Stimulated activated memory B cell treated with anti-CD40 and anti-IgM and Interleukin-4, amounts not matched to agents 10 μg/mL and 1 μg/mL and 100 μg/mL, for 72 hours (primary cell): ENCODE results near the gene SLC12A7.

Experiments
- ATAC-seq: fragments of 150-1000 bp; cut with Tn5 transposase; 2 replicates; pipeline ENCODE4 v1.10.0; 2021
- H3K27ac Mint-ChIP-seq: one replicate; pipeline ENCODE4 v1.8.0; 2022; ENCODE audit warnings: mild to moderate bottlenecking, mixed read lengths
- H3K27me3 Mint-ChIP-seq: one replicate; pipeline ENCODE4 v1.8.0; 2022; ENCODE audit warnings: mixed read lengths
- H3K36me3 Mint-ChIP-seq: one replicate; pipeline ENCODE4 v1.8.0; 2022; ENCODE audit warnings: mixed read lengths
- H3K4me1 Mint-ChIP-seq: one replicate; pipeline ENCODE4 v1.8.0; 2022; ENCODE audit warnings: mixed read lengths
- H3K4me3 Mint-ChIP-seq: one replicate; pipeline ENCODE4 v1.8.0; 2022; ENCODE audit warnings: mild to moderate bottlenecking, moderate library complexity, mixed read lengths
- H3K9me3 Mint-ChIP-seq: one replicate; pipeline ENCODE4 v1.8.0; 2022; ENCODE audit warnings: mixed read lengths

Gene SLC12A7

GRCh38 chr5:1122511-1123294, 10.8 kb upstream of the SLC12A7 start:
- Mint-ChIP-seq H3K4me1 (peaks cover 10% of the 10 kb centered on the region), H3K9me3 (peaks cover 3% of the 10 kb centered on the region), H3K27me3 (no peaks in the 10 kb centered on the region), H3K4me3 (no peak overlapping the region), H3K27ac (no peak overlapping the region), H3K36me3 (no peaks in the 10 kb centered on the region)
- ATAC-seq, result no peak

GRCh38 chr5:1121891-1122290, 10.0 kb upstream of the SLC12A7 start:
- Mint-ChIP-seq H3K4me1 (peaks cover 9% of the 10 kb centered on the region), H3K27ac (no peak overlapping the region), H3K4me3 (no peak overlapping the region), H3K9me3 (peaks cover 3% of the 10 kb centered on the region), H3K36me3 (no peaks in the 10 kb centered on the region), H3K27me3 (no peaks in the 10 kb centered on the region)
- ATAC-seq, result no peak

DNA sequence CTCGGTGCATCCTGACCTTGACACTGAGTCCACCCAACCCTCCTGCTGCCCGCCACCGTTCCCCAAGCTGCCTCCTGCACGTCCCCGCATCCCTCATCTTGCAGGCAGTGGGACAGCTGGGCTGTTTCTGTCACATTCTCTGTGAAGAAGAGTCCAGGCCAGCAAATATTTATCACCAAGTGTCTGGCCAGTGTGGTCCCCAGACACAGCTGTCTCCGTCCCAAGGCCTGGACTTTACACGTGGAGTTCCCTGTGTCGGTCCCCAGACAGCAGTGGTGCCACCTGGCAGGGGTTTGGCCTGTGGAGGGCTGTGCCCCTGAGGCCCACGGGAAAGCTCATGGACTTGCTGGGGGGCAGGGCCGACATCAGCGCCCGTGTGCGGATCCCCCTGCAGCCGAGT, 9.2 kb upstream of the SLC12A7 start:
- H3K36me3 Mint-ChIP-seq, result no peaks in the 10 kb centered on the region
- ATAC-seq, result no peak
- no peak overlapping the region for H3K27ac Mint-ChIP-seq
- H3K4me1 Mint-ChIP-seq, result peaks cover 9% of the 10 kb centered on the region
- H3K9me3 Mint-ChIP-seq, result peaks cover 3% of the 10 kb centered on the region
- H3K27me3 Mint-ChIP-seq, result no peaks in the 10 kb centered on the region
- no peak overlapping the region for H3K4me3 Mint-ChIP-seq

GRCh38 chr5:1120236-1120999, 8.6 kb upstream of the SLC12A7 start:
- Mint-ChIP-seq H3K4me3 (no peak overlapping the region), H3K27ac (no peak overlapping the region), H3K27me3 (no peaks in the 10 kb centered on the region), H3K36me3 (no peaks in the 10 kb centered on the region), H3K4me1 (peaks cover 9% of the 10 kb centered on the region), H3K9me3 (peaks cover 3% of the 10 kb centered on the region)
- ATAC-seq, result no peak

GRCh38 chr5:1119312-1119831, 7.5 kb upstream of the SLC12A7 start:
- Mint-ChIP-seq H3K4me3 (no peak overlapping the region), H3K4me1 (peaks cover 9% of the 10 kb centered on the region), H3K36me3 (no peaks in the 10 kb centered on the region), H3K27ac (no peak overlapping the region), H3K27me3 (no peaks in the 10 kb centered on the region), H3K9me3 (peaks cover under 1% of the 10 kb centered on the region)
- no peak for ATAC-seq

DNA sequence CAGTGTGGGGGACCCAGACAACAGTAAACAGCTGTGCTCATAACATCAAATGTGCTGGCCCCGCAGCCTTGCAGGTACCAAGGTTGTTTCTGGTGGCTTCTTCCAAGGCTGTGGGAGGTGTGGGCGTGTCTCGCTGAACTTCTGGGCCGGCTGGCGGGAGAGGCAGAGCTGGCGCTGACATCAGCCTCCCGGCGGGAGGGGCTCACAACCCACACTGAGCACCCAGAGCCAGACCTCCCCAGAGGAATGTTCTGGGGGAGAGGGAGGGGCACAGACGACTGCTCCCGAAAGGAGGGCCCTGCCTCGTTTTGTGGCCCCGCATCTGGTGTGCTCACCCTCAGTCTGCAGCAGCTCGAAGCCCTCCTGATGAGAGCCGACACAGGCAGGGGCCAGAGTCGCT, 6.9 kb upstream of the SLC12A7 start:
- H3K27me3 Mint-ChIP-seq, result no peaks in the 10 kb centered on the region
- H3K4me3 Mint-ChIP-seq, result no peak overlapping the region
- no peak overlapping the region for H3K27ac Mint-ChIP-seq
- ATAC-seq, result no peak
- peaks cover 9% of the 10 kb centered on the region for H3K4me1 Mint-ChIP-seq
- H3K36me3 Mint-ChIP-seq, result no peaks in the 10 kb centered on the region
- H3K9me3 Mint-ChIP-seq, result no peaks in the 10 kb centered on the region

- no peak for ATAC-seq
- Mint-ChIP-seq H3K9me3 (no peaks in the 10 kb centered on the region), H3K4me3 (no peak overlapping the region), H3K27me3 (no peaks in the 10 kb centered on the region), H3K4me1 (peaks cover 14% of the 10 kb centered on the region), H3K36me3 (no peaks in the 10 kb centered on the region), H3K27ac (no peak overlapping the region)
Observed at GRCh38 chr5:1118231-1118698, 6.4 kb upstream of the SLC12A7 start.

DNA sequence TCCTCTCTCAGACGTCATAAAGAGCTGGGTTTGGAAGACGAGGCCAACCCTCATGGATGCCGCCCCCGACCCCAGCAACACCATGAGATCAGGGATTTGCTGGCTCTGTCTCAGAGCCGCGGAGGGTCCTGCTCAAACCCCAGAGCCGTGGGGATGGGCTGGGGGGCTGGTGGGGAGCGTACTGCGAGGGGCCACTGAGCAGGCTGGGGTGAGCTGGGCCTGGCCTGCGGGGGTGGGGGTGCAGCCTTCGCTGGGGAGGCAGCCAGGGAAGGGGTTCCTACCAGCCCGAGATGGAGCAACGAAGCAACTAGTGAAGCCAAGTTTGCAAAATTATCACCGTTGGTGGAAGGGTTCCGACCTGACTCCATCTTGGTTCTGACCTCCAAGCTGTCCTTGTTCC, 5.1 kb upstream of the SLC12A7 start:
- H3K27me3 Mint-ChIP-seq, result no peaks in the 10 kb centered on the region
- no peak overlapping the region for H3K4me3 Mint-ChIP-seq
- no peak for ATAC-seq
- H3K9me3 Mint-ChIP-seq, result no peaks in the 10 kb centered on the region
- no peak overlapping the region for H3K27ac Mint-ChIP-seq
- peaks cover 22% of the 10 kb centered on the region for H3K4me1 Mint-ChIP-seq
- H3K36me3 Mint-ChIP-seq, result no peaks in the 10 kb centered on the region

DNA sequence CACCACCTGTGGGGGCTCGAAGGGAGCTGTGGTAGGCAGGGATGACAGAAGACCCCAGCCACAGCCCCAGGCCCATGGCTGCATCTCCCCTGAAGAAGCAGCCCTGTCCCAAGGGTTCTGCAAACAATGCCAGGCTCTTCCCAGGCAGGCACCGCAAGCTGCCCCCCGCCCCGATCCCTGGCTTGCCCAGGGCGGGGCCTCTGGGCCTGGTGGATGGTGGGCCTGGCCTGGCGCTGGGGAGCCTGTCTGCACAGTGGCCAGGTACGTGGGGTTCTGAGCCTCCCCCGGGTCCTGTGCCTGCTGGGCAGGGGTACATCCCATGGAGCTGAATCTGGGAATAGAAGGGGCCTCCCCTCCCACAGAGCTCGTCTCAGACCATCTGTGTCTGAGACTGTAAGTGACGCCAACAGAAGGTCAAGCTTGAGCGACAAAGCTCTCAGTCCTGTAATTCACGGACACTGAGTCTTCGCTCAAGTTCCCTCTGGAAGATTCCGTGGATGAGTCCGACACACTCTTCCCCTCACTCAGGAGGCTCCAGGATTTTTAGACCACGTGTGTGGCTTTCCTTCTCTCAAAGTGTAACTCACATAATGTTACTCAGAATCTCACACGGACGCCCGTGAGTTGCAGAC, 4.4 kb upstream of the SLC12A7 start:
- H3K27me3 Mint-ChIP-seq, result no peaks in the 10 kb centered on the region
- H3K27ac Mint-ChIP-seq, result no peak overlapping the region
- H3K9me3 Mint-ChIP-seq, result no peaks in the 10 kb centered on the region
- H3K36me3 Mint-ChIP-seq, result no peaks in the 10 kb centered on the region
- no peak overlapping the region for H3K4me3 Mint-ChIP-seq
- peaks cover 22% of the 10 kb centered on the region for H3K4me1 Mint-ChIP-seq
- no peak for ATAC-seq

DNA sequence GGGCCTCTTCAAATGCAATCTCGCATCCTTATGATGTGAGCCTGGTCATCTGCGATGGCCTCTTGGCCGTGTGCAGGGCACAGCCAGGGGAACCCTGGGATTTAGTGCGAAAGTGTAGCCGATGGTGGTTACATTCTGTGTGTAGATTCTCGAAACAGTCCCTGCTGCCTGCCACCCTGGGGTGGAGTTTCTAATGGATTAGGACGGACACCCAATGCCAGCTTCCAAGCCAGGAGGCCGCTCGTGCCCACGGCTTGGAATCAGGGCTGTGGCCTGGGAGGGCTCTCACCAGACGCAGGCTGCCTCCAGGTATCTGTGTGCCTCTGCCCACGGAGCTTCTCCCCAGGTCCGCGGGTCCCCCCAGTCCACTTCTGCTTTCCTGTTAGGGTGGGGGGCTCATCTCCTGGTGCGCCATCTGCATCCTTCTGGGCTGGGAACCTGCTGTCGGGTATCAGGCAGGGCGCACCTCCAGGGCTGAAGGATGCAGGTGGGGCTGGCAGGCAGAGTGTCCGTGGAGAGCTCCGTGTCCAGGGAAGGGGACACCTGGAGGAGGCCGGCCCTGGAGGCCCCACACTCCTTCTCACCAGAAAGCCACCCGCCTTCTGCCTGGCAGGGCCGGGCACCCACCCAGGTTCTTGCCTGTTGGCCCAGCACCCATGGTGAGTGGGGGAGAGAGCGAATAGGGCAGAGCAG, 3.4 kb upstream of the SLC12A7 start:
- no peaks in the 10 kb centered on the region for H3K9me3 Mint-ChIP-seq
- H3K27ac Mint-ChIP-seq, result no peak overlapping the region
- no peaks in the 10 kb centered on the region for H3K36me3 Mint-ChIP-seq
- no peaks in the 10 kb centered on the region for H3K27me3 Mint-ChIP-seq
- no peak for ATAC-seq
- H3K4me1 Mint-ChIP-seq, result peaks cover 31% of the 10 kb centered on the region
- H3K4me3 Mint-ChIP-seq, result no peak overlapping the region

- Mint-ChIP-seq H3K27me3 (no peaks in the 10 kb centered on the region), H3K4me1 (peaks cover 44% of the 10 kb centered on the region), H3K27ac (peak overlapping the region; percentile 57), H3K4me3 (no peak overlapping the region), H3K36me3 (no peaks in the 10 kb centered on the region), H3K9me3 (no peaks in the 10 kb centered on the region)
- no peak for ATAC-seq
Observed at GRCh38 chr5:1113805-1114586, 2.1 kb upstream of the SLC12A7 start.

GRCh38 chr5:1113332-1113690, 1.4 kb upstream of the SLC12A7 start:
- no peaks in the 10 kb centered on the region for H3K36me3 Mint-ChIP-seq
- H3K4me1 Mint-ChIP-seq, result peaks cover 49% of the 10 kb centered on the region
- no peak overlapping the region for H3K27ac Mint-ChIP-seq
- no peak for ATAC-seq
- no peak overlapping the region for H3K4me3 Mint-ChIP-seq
- no peaks in the 10 kb centered on the region for H3K9me3 Mint-ChIP-seq
- no peaks in the 10 kb centered on the region for H3K27me3 Mint-ChIP-seq

DNA sequence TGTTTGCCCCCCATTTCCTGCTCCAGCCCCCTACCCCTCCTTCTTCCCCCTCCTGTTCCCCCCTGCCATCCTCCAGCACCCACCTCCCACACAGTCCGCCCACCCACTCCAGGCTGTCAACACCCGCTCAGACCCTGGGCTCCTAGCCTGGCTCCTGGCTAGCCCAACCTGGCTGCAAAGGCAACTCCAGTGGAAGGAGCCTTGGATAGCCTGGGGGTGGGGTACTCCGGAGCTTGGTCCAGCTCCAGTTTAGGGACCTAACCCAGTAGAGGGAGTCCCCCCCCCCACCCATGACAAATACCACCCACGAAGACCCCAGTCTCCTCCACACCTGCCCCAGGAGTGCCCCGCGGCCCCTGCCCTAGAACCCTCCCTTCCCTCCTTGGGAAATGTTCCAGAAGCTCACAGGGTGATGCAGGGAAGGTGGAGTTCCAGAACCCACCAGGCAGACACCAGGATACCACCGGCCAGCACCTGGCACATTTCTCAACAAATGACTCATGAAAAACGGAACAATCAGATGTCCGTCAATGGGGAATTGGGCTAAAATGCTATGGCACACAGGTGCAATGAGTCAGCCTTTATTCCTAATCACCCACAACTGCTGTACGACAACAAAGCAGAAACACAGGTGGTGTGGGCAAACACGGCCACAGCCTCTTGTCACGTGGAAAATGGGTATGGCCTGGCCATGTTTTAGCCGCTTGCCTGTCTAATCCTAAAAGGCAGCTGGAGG, 901 bp upstream of the SLC12A7 start:
- no peaks in the 10 kb centered on the region for H3K36me3 Mint-ChIP-seq
- H3K27ac Mint-ChIP-seq, result peak overlapping the region; percentile 74
- ATAC-seq, result peak; percentile 29
- H3K9me3 Mint-ChIP-seq, result no peaks in the 10 kb centered on the region
- no peaks in the 10 kb centered on the region for H3K27me3 Mint-ChIP-seq
- H3K4me3 Mint-ChIP-seq, result peak overlapping the region; percentile 77
- H3K4me1 Mint-ChIP-seq, result peaks cover 49% of the 10 kb centered on the region

DNA sequence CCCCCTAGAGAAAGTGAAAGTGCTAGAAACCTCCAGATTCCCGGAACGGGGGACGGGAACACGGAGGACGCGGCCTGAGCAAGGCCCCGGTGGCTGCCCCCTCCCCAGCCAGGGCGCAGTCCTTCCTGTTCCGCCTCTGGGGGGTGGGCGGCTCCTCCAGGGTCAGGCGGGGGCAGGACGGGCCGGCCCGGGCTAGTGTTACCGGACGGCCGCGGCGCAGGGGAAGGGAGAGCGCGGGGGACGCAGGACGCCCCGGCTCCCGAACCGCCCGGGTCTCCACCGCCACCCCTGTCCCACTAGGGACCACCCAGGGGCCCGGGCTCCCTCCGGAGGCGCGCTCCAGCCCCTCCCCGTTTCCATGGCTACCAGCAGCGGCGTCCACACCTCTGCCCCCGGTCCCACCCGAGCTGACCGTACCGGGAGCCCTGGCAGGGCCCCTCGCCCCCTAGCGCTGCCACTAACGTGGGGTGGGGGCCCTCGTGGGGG, 579 bp downstream of the SLC12A7 start:
- peak overlapping the region; percentile 83 for H3K27ac Mint-ChIP-seq
- H3K36me3 Mint-ChIP-seq, result no peaks in the 10 kb centered on the region
- peak; percentile 52 for ATAC-seq
- peaks cover 62% of the 10 kb centered on the region for H3K4me1 Mint-ChIP-seq
- no peaks in the 10 kb centered on the region for H3K9me3 Mint-ChIP-seq
- H3K27me3 Mint-ChIP-seq, result no peaks in the 10 kb centered on the region
- H3K4me3 Mint-ChIP-seq, result peak overlapping the region; percentile 93
